BLaER1 treated with 17β-estradiol and CSF1 and Interleukin-3, amounts not matched to agents 10 nM and 100 nM (cell line): ENCODE measurements around the gene TMEFF2.

Experiments used
- H3K27ac ChIP-seq, 11 experiments: shearing (Covaris generic); formaldehyde crosslinking; 2 replicates each; pipeline ENCODE4 v1.8.1; 2022
- H3K27me3 ChIP-seq, 11 experiments: shearing (Covaris generic); formaldehyde crosslinking; 2 replicates each; pipeline ENCODE4 v1.8.1; 2022
- H3K36me3 ChIP-seq, 11 experiments: shearing (Covaris generic); formaldehyde crosslinking; 2 replicates each; pipeline ENCODE4 v1.8.1; 2022
- H3K4me1 ChIP-seq, 10 experiments: shearing (Covaris generic); formaldehyde crosslinking; 2 replicates each; pipeline ENCODE4 v1.8.1; 2022
- H3K4me2 ChIP-seq, 11 experiments: shearing (Covaris generic); formaldehyde crosslinking; 2 replicates each; pipeline ENCODE4 v1.8.1; 2022
- H3K4me3 ChIP-seq, 10 experiments: shearing (Covaris generic); formaldehyde crosslinking; 2 replicates each; pipeline ENCODE4 v1.8.1; 2022
- H3K9ac ChIP-seq, 11 experiments: shearing (Covaris generic); formaldehyde crosslinking; 2 replicates each; pipeline ENCODE4 v1.8.1; 2022
- H3K9me3 ChIP-seq, 11 experiments: shearing (Covaris generic); formaldehyde crosslinking; replicated peaks in 1 of 11; 2 replicates each; pipeline ENCODE4 v1.8.1; 2022
- H4K20me1 ChIP-seq, 11 experiments: shearing (Covaris generic); formaldehyde crosslinking; 2 replicates each; pipeline ENCODE4 v1.8.1; 2022
- Cebpa-rat ChIP-seq, 11 experiments: shearing (Covaris generic); IDR thresholded peaks; 2 replicates each; pipeline ENCODE4 v1.8.1; 2022

The TMEFF2 gene

DNA sequence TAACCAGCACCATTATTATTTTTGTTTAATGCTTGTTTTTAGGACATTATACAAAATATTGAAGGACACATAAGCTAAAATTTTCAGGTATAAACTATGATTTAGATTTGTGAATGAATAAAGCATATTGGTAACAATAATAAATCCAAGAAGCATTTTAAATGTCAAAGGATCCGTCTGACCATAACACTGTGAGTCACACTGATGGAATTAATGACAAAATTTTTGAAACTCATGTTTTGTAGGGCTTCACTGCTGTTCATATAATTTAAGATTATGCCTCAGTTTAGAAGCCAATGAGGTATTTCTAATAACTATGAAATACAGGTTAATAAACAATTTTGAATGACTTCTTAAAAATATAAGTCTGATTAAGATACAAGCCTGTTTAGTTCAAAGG is 124.6 kb downstream of the TMEFF2 start:
- no peaks in the 10 kb centered on the region for H4K20me1 ChIP-seq
- H3K9ac ChIP-seq, result no peak overlapping the region
- no peak overlapping the region for H3K4me3 ChIP-seq
- H3K4me1 ChIP-seq, result no peaks in the 10 kb centered on the region
- H3K9me3 ChIP-seq, result no peaks in the 10 kb centered on the region
- TF ChIP-seq Cebpa-rat (IDR thresholded peaks at IDR 0.05), result no peak
- no peak overlapping the region for H3K27ac ChIP-seq
- no peak overlapping the region for H3K4me2 ChIP-seq
- H3K27me3 ChIP-seq, result no peaks in the 10 kb centered on the region
- no peaks in the 10 kb centered on the region for H3K36me3 ChIP-seq

DNA sequence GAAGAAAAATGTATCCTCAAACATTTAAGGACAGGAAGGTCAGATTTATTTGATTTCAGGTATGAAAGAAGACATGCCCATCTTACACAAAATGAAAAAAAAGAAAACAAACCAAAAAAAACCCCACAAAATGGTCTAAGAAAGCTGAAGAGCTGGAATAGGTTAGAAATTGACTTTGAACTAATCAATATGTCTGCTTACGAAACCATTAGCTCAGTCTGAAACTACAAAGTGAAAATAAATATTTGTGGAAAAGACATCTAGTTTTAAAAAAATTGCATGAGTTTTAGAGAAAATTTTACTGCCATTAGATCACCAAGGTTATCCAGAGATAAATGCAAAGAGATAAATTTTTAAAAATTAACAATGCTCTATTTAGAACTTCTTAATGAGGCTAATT is 125.3 kb downstream of the TMEFF2 start:
- Histone ChIP-seq H3K4me1 (no peaks in the 10 kb centered on the region), H3K9me3 (no peaks in the 10 kb centered on the region), H3K36me3 (no peaks in the 10 kb centered on the region), H3K27ac (no peak overlapping the region), H3K4me2 (no peak overlapping the region), H3K9ac (no peak overlapping the region), H3K4me3 (no peak overlapping the region), H4K20me1 (no peaks in the 10 kb centered on the region), H3K27me3 (no peaks in the 10 kb centered on the region)
- TF ChIP-seq Cebpa-rat (IDR thresholded peaks at IDR 0.05), result no peak

DNA sequence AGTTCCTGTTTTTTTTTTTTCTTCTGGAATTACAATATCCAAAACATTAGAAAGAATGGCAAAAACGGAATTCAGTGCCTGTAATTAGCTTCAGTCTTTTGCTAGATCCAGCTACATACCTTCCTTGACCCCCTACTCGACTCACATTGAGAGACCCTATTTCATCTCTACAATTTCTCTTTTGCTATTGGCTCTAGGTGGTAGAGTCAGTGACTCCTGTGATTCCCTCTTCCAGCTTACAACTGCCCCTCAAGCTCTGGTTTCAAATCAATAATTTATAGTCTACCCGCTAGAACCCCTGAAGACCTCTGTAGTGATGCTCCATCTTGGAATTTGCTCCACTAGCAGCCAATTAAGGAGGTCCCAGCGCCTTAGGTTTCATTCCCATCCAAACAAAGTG is 125.8 kb downstream of the TMEFF2 start:
- Histone ChIP-seq H3K36me3 (no peaks in the 10 kb centered on the region), H3K9ac (no peak overlapping the region), H3K4me3 (no peak overlapping the region), H4K20me1 (no peaks in the 10 kb centered on the region), H3K4me2 (no peak overlapping the region), H3K27me3 (no peaks in the 10 kb centered on the region), H3K4me1 (no peaks in the 10 kb centered on the region), H3K9me3 (no peaks in the 10 kb centered on the region), H3K27ac (no peak overlapping the region)
- TF ChIP-seq Cebpa-rat (IDR thresholded peaks at IDR 0.05), result no peak

DNA sequence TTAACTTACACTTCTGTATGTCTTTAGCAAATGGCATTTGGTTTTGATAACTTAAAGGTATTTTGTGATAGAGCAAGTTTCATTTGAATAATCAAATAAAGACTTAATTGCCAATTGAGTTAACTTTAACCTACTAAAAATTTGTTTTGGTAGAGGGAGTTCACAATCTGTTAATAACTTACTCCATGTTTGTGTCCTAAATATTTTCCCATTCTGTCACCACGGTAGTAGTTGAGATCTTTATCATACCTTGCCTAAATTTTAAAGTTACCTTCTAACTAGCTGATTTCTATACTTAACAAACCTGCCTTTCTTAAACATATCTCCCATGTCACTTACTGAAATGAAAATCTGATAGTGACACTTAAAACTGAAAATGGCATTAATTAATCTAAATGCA is 127.1 kb downstream of the TMEFF2 start:
- no peak for TF ChIP-seq Cebpa-rat (IDR thresholded peaks at IDR 0.05)
- no peaks in the 10 kb centered on the region for H3K4me1 ChIP-seq

DNA sequence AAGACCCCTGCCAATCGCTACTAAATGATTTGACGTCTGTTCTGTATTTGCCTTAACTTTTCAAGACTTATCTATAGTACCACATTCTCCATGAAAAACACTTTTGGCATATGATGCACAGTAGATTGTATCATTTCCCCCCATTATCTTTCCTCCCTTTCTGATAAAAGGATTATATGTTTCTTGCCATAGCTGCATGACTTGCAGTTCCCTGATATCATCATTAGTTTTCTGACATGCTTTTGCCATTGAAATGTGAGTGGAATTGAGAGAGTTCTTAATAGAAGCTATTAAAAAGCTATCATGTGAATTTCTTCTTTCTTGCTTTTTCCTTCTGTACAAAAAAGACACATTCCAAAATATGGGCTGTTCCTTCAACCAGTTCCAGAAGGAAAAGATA is 130.3 kb downstream of the TMEFF2 start:
- no peak overlapping the region for H3K27ac ChIP-seq
- no peaks in the 10 kb centered on the region for H3K9me3 ChIP-seq
- H3K27me3 ChIP-seq, result no peaks in the 10 kb centered on the region
- no peaks in the 10 kb centered on the region for H3K4me1 ChIP-seq
- no peak for TF ChIP-seq Cebpa-rat (IDR thresholded peaks at IDR 0.05)
- H3K4me3 ChIP-seq, result no peak overlapping the region
- no peak overlapping the region for H3K9ac ChIP-seq
- H3K36me3 ChIP-seq, result no peaks in the 10 kb centered on the region
- H3K4me2 ChIP-seq, result no peak overlapping the region
- H4K20me1 ChIP-seq, result no peaks in the 10 kb centered on the region

More for the DNA sequence above, 127.1 kb downstream of the TMEFF2 start:
- H3K9ac ChIP-seq, result no peak overlapping the region
- no peak overlapping the region for H3K4me2 ChIP-seq
- H3K27ac ChIP-seq, result no peak overlapping the region
- H3K9me3 ChIP-seq, result no peaks in the 10 kb centered on the region
- no peaks in the 10 kb centered on the region for H4K20me1 ChIP-seq
- no peaks in the 10 kb centered on the region for H3K36me3 ChIP-seq
- no peak overlapping the region for H3K4me3 ChIP-seq
- H3K27me3 ChIP-seq, result no peaks in the 10 kb centered on the region

DNA sequence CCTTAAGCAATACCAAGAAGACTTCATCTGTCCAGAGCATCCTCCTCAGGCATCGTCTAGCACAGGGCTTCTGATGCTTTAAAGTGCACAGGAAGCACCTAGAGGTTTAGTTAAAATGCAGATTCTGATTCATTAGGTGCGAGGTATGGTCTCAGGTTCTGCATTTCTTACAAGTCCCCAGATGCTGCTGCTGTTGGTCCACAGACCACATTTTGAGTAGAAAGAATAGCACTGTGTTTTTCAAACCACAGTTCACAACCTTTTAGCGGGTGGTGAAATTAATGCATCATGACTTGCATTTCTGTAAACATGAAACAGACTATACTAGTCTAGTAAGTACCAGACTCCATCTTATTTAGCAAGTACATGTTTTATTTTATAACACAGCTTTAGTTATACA is 134.6 kb downstream of the TMEFF2 start:
- H3K4me3 ChIP-seq, result no peak overlapping the region
- H3K9ac ChIP-seq, result no peak overlapping the region
- H3K4me2 ChIP-seq, result no peak overlapping the region
- no peaks in the 10 kb centered on the region for H4K20me1 ChIP-seq
- H3K27ac ChIP-seq, result no peak overlapping the region
- H3K27me3 ChIP-seq, result no peaks in the 10 kb centered on the region
- no peaks in the 10 kb centered on the region for H3K36me3 ChIP-seq
- H3K4me1 ChIP-seq, result no peaks in the 10 kb centered on the region
- no peaks in the 10 kb centered on the region for H3K9me3 ChIP-seq
- no peak for TF ChIP-seq Cebpa-rat (IDR thresholded peaks at IDR 0.05)

DNA sequence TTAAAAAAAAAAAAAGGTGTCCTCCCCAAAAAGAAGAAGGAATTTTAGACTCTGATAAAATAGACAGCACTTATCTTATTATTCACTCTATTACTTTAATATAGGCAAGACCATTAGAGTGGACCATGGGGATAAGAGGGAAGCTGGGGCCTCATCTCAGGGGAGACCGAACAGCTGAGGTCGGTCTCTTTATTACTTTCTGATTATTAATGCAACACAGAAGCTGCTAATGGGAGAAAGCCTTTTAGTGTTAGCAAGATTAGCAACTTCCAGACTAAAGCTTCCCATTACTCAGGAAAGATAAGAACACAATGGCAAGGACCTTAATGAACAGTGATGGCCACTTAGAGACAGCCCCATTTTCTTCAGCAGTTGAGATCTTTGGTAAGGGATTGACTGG is 135.5 kb downstream of the TMEFF2 start:
- Histone ChIP-seq H3K9me3 (no peaks in the 10 kb centered on the region), H3K9ac (no peak overlapping the region), H4K20me1 (no peaks in the 10 kb centered on the region), H3K4me1 (no peaks in the 10 kb centered on the region), H3K36me3 (no peaks in the 10 kb centered on the region), H3K27ac (no peak overlapping the region), H3K4me3 (no peak overlapping the region), H3K4me2 (no peak overlapping the region), H3K27me3 (no peaks in the 10 kb centered on the region)
- TF ChIP-seq Cebpa-rat (IDR thresholded peaks at IDR 0.05), result no peak

DNA sequence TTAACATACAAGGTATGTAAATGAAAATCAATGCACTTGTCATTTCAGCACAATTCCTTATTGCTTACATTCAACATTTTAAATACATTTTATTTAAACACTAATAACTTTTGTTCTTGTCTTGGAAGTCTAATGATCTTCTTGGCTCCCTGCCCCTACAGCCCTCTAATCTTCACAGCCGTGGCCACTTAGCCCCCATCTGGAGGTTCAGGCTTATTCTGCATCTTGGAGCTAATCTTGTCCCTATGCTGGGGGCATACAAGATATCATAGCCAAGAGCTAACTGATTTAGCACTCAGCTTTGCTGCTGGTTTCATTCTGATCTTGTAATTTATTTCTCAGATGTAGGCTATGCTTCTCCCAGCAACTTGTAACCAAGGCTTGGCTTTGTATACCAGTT is 140.8 kb downstream of the TMEFF2 start:
- no peak overlapping the region for H3K9ac ChIP-seq
- no peaks in the 10 kb centered on the region for H3K36me3 ChIP-seq
- no peaks in the 10 kb centered on the region; a peak in 1 of 22 replicates for H3K27me3 ChIP-seq
- no peak overlapping the region for H3K4me3 ChIP-seq
- TF ChIP-seq Cebpa-rat (IDR thresholded peaks at IDR 0.05), result no peak
- no peak overlapping the region for H3K27ac ChIP-seq
- H3K9me3 ChIP-seq, result no peaks in the 10 kb centered on the region
- no peaks in the 10 kb centered on the region for H3K4me1 ChIP-seq
- no peak overlapping the region for H3K4me2 ChIP-seq
- no peaks in the 10 kb centered on the region for H4K20me1 ChIP-seq

DNA sequence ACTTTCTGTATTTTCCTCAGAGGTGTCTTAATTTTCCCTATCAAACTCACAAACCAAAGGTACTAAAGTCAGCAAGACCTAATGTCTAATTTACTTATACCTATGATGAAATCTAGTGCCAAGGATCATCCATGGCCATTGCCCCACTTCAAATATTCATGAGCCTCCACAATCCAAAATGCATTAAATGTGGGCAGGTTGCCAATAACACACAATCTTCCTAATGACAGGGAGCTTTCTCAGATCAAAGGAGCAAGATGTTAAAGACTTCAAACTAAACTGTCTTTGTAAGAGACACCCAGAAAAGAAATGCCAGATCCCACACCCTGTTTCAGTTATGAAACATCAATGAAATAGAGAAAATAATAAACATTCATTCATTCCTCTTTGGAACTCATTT is 143.2 kb downstream of the TMEFF2 start:
- Histone ChIP-seq H3K36me3 (no peaks in the 10 kb centered on the region), H4K20me1 (no peaks in the 10 kb centered on the region), H3K9me3 (no peaks in the 10 kb centered on the region), H3K9ac (no peak overlapping the region), H3K4me3 (no peak overlapping the region), H3K4me1 (no peaks in the 10 kb centered on the region), H3K27me3 (no peaks in the 10 kb centered on the region; a peak in 1 of 22 replicates), H3K27ac (no peak overlapping the region), H3K4me2 (no peak overlapping the region)
- no peak for TF ChIP-seq Cebpa-rat (IDR thresholded peaks at IDR 0.05)

DNA sequence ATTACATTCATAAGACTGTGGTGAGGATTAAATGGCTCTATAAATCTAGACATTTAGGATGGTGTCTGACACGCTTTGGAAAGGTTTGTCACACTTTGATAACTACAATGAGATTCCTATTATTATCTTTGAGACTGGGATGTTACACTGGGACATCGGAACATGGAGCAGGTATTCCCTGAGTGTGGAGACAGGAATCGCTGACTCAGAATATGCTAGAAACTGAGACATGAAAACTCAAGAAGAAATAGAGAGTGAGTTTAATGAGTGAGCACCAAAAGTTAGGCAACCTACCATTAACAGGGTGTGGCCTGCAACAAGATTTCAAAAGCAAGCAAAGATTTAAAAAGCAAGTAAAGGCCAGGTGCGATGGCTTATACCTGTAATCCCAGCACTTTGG is 145.4 kb downstream of the TMEFF2 start:
- H3K9me3 ChIP-seq, result no peaks in the 10 kb centered on the region
- no peaks in the 10 kb centered on the region; a peak in 1 of 22 replicates for H3K27me3 ChIP-seq
- no peaks in the 10 kb centered on the region for H3K4me1 ChIP-seq
- no peak overlapping the region for H3K4me2 ChIP-seq
- H4K20me1 ChIP-seq, result no peaks in the 10 kb centered on the region
- no peak overlapping the region for H3K27ac ChIP-seq
- no peaks in the 10 kb centered on the region for H3K36me3 ChIP-seq
- no peak overlapping the region for H3K4me3 ChIP-seq
- no peak for TF ChIP-seq Cebpa-rat (IDR thresholded peaks at IDR 0.05)
- no peak overlapping the region for H3K9ac ChIP-seq
